SK-N-SH (cell line): ENCODE measurements around the gene COL26A1. TPM values are rescaled to one million over a fixed set of nuclear protein-coding genes. Genes with fewer than 3 reads are reported as not detected.

ENCODE experiments used
- CTCF ChIA-PET: fragments of 300-600, 350-600 bp; formaldehyde crosslinking; extraction: SDS; loops from one replicate; lab custom pipeline; 2021; lab: Yijun Ruan, JAX
- POLR2A ChIA-PET: fragments of 350-600 bp; sonication (Branson Sonifier 250); formaldehyde crosslinking; extraction: SDS; loops from one replicate; lab custom pipeline; 2020; ENCODE audit warnings: antibody characterized with exemption, inconsistent platforms; lab: Yijun Ruan, JAX
- DNase-seq: peaks from one replicate; pipeline ENCODE4 v3.0.0; 2012
- H2AFZ ChIP-seq: fragments of 200-600 bp; sonication (generic); 2 replicates; pipeline ENCODE4 v1.8.1; 2016; ENCODE audit warnings: antibody characterized with exemption, mild to moderate bottlenecking, low read depth
- H3F3A ChIP-seq: fragments of 200-600 bp; sonication (generic); replicated peaks from 2 replicates; pipeline ENCODE3; 2016; ENCODE audit warnings: antibody characterized with exemption, mild to moderate bottlenecking; ENCODE audit not compliant: insufficient read depth
- H3K27ac ChIP-seq, 2 experiments: fragments of 200-500 bp in 1 of 2; fragments of 200-600 bp in 1 of 2; sonication (Bioruptor generic) in 1 of 2; sonication (generic), shearing (Covaris generic) in 1 of 2; 2 replicates each; pipeline versions ENCODE4 v1.5.1 to v1.6.1; 2014 to 2016; ENCODE audit warnings: low read depth in 2 of 2, inconsistent platforms in 1 of 2, low read length in 1 of 2, mild to moderate bottlenecking in 1 of 2, mixed read lengths in 1 of 2
- H3K27me3 ChIP-seq: fragments of 200-600 bp; sonication (generic), shearing (Covaris generic); 2 replicates; pipeline ENCODE4 v1.6.1; 2016; ENCODE audit warnings: mixed run types; ENCODE audit not compliant: insufficient read depth
- H3K36me3 ChIP-seq, 2 experiments: fragments of 200-500 bp in 1 of 2; fragments of 200-600 bp in 1 of 2; sonication (Bioruptor generic) in 1 of 2; sonication (generic) in 1 of 2; replicated peaks in 1 of 2; 2 replicates each; pipeline versions ENCODE3 to v1.5.1; 2014 to 2016; ENCODE audit warnings: low read length in 1 of 2, mild to moderate bottlenecking in 1 of 2; ENCODE audit not compliant: insufficient read depth in 2 of 2, control insufficient read depth in 1 of 2
- H3K4me1 ChIP-seq, 2 experiments: fragments of 200-500 bp in 1 of 2; fragments of 200-600 bp in 1 of 2; sonication (Bioruptor generic) in 1 of 2; sonication (generic), shearing (Covaris generic) in 1 of 2; 2 replicates each; pipeline versions ENCODE4 v1.5.1 to v1.6.1; 2014 to 2016; ENCODE audit warnings: low read depth in 1 of 2, low read length in 1 of 2, mixed run types in 1 of 2; ENCODE audit not compliant: insufficient read depth in 2 of 2, control insufficient read depth in 1 of 2
- H3K4me2 ChIP-seq: fragments of 200-600 bp; sonication (generic), shearing (Covaris generic); 2 replicates; pipeline ENCODE4 v1.6.1; 2017; ENCODE audit warnings: mixed run types
- H3K4me3 ChIP-seq, 2 experiments: fragments of 200-500 bp in 1 of 2; fragments of 200-600 bp in 1 of 2; sonication (Bioruptor generic) in 1 of 2; sonication (generic), shearing (Covaris generic) in 1 of 2; 2 replicates each; pipeline versions ENCODE4 v1.5.1 to v1.8.1; 2014 to 2016; ENCODE audit warnings: low read depth in 2 of 2, inconsistent platforms in 1 of 2, low read length in 1 of 2, mild to moderate bottlenecking in 1 of 2, mixed read lengths in 1 of 2, moderate library complexity in 1 of 2
- H3K79me2 ChIP-seq: fragments of 200-600 bp; sonication (generic); 2 replicates; pipeline ENCODE4 v1.8.1; 2017; ENCODE audit warnings: mild to moderate bottlenecking; ENCODE audit not compliant: insufficient read depth
- H3K9ac ChIP-seq: fragments of 200-600 bp; sonication (generic); 2 replicates; pipeline ENCODE4 v1.6.1; 2017; ENCODE audit warnings: mixed run types
- H3K9me2 ChIP-seq: fragments of 200-600 bp; sonication (generic); 2 replicates; pipeline ENCODE4 v1.6.1; 2017; ENCODE audit warnings: mixed run types
- H3K9me3 ChIP-seq: fragments of 200-600 bp; sonication (generic); 2 replicates; pipeline ENCODE4 v1.6.1; 2017; ENCODE audit warnings: mixed run types, mild to moderate bottlenecking, moderate library complexity
- H4K20me1 ChIP-seq: fragments of 200-600 bp; sonication (generic); 2 replicates; pipeline ENCODE4 v1.6.1; 2017; ENCODE audit warnings: mild to moderate bottlenecking, mixed run types; ENCODE audit not compliant: insufficient read depth
- CHD2 ChIP-seq: fragments of 150-350 bp; IDR thresholded peaks from 2 replicates; pipeline ENCODE4 v1.6.1; 2018; ENCODE audit warnings: low read length; ENCODE audit not compliant: partially characterized antibody
- EP300 ChIP-seq, 2 experiments: IDR thresholded peaks; 2 replicates each; pipeline versions ENCODE4 v1.4.0 to v1.6.1; 2012; ENCODE audit warnings: borderline replicate concordance in 1 of 2, low read depth in 1 of 2, low read length in 1 of 2
- FOSL2 ChIP-seq: IDR thresholded peaks from 2 replicates; pipeline ENCODE4 v1.4.0; 2012; ENCODE audit warnings: low read depth, mild to moderate bottlenecking, moderate library complexity, borderline replicate concordance
- FOXJ3 ChIP-seq: sonication (generic); formaldehyde crosslinking; IDR thresholded peaks from 2 replicates; pipeline ENCODE4 v1.5.1; 2020; ENCODE audit warnings: mild to moderate bottlenecking, missing genetic modification reagents
- FOXM1 ChIP-seq: IDR thresholded peaks from 2 replicates; pipeline ENCODE4 v1.4.0; 2012; ENCODE audit warnings: low read depth, mild to moderate bottlenecking
- PBX3 ChIP-seq: IDR thresholded peaks from 2 replicates; pipeline ENCODE4; 2012
- POLR2AphosphoS5 ChIP-seq: IDR thresholded peaks from 2 replicates; pipeline ENCODE4 v1.6.1; 2012; ENCODE audit warnings: low read depth, low read length
- RAD21 ChIP-seq: IDR thresholded peaks from 2 replicates; pipeline ENCODE4 v1.6.1; 2012; ENCODE audit warnings: mild to moderate bottlenecking, low read length
- RCOR1 ChIP-seq: fragments of 150-350 bp; IDR thresholded peaks from 2 replicates; pipeline ENCODE4 v1.6.1; 2017; ENCODE audit warnings: antibody characterized with exemption, low read length
- RFX5 ChIP-seq: IDR thresholded peaks from 2 replicates; pipeline ENCODE4 v1.6.1; 2012; ENCODE audit warnings: mild to moderate bottlenecking, improper control_type of control experiment, low read length
- RXRA ChIP-seq: IDR thresholded peaks from 2 replicates; pipeline ENCODE4 v1.4.0; 2012; ENCODE audit warnings: low read depth, mild to moderate bottlenecking, borderline replicate concordance
- SIN3A ChIP-seq: IDR thresholded peaks from 2 replicates; pipeline ENCODE4 v1.6.1; 2012; ENCODE audit warnings: low read depth, mild to moderate bottlenecking, low read length, moderate library complexity, borderline replicate concordance
- SMC3 ChIP-seq: IDR thresholded peaks from 2 replicates; pipeline ENCODE4 v1.6.1; 2012; ENCODE audit warnings: low read depth, low read length, improper control_type of control experiment
- TCF12 ChIP-seq: IDR thresholded peaks from 2 replicates; pipeline ENCODE4 v1.4.0; 2012
- WGBS: methylation state at CpG from one replicate; pipeline ENCODE4 v1.1.6; 2017; ENCODE audit warnings: low lambda C conversion rate; 5-methylcytosine and 5-hydroxymethylcytosine counted together
- polyA plus RNA-seq, 3 experiments: library from polyadenylated mRNA; depleted of rRNA; stranded (reverse); fragments of >200 nt; gene quantifications; 2 replicates each; pipeline ENCODE4 v1.2.3, GENCODE V29; 2012
- TF ChIP-seq, protein P1 (sequence below): fragments of 200-600 bp; sonication (generic); IDR thresholded peaks from 2 replicates; pipeline ENCODE4 v1.6.1; 2017; ENCODE audit warnings: antibody characterized with exemption, mild to moderate bottlenecking, moderate library complexity
- TF ChIP-seq, protein P2 (sequence below): IDR thresholded peaks from 2 replicates; pipeline ENCODE4 v1.4.0; 2012; ENCODE audit warnings: low read depth
- TF ChIP-seq, protein P3 (sequence below): IDR thresholded peaks from 2 replicates; pipeline ENCODE4 v1.6.1; 2012; ENCODE audit warnings: mild to moderate bottlenecking, low read depth, low read length, moderate library complexity

Gene COL26A1
- polyA plus RNA-seq, 1 of the 3 experiments (the other 2 are of a cell fraction): 0.05 TPM

GRCh38 chr7:101538596-101539459 is 176.2 kb downstream of the COL26A1 start:
- ChIA-PET CTCF (interaction anchor here (0.6 to 6.8 kb wide), 37 partner anchors 9 to 733 kb away, joined by 3 to 56 read pairs (median 4); partner anchors contain the start of gene IFT22), POLR2A (no interaction called here)
- no peaks in the 10 kb centered on the region for H3K9me3 ChIP-seq
- no peaks in the 10 kb centered on the region for H4K20me1 ChIP-seq
- H3K27ac ChIP-seq: no peak overlapping the region
- H3K9me2 ChIP-seq: no peaks in the 10 kb centered on the region
- H3K4me3 ChIP-seq: no peak overlapping the region; a peak in 1 of 4 replicates
- H3K4me1 ChIP-seq: peaks cover 0 to 18% of the 10 kb centered on the region in 2 experiments; a peak in 1 of 4 replicates
- no peaks in the 10 kb centered on the region for H3K27me3 ChIP-seq
- peak; percentile 95 for DNase-seq
- no peaks in the 10 kb centered on the region for H3F3A ChIP-seq
- no peak for TF ChIP-seq EP300 (IDR thresholded peaks at IDR 0.05; ENCODE audit: borderline replicate concordance in 1 of 2, low read depth in 1 of 2, low read length in 1 of 2)
- TF ChIP-seq, protein P1, sequence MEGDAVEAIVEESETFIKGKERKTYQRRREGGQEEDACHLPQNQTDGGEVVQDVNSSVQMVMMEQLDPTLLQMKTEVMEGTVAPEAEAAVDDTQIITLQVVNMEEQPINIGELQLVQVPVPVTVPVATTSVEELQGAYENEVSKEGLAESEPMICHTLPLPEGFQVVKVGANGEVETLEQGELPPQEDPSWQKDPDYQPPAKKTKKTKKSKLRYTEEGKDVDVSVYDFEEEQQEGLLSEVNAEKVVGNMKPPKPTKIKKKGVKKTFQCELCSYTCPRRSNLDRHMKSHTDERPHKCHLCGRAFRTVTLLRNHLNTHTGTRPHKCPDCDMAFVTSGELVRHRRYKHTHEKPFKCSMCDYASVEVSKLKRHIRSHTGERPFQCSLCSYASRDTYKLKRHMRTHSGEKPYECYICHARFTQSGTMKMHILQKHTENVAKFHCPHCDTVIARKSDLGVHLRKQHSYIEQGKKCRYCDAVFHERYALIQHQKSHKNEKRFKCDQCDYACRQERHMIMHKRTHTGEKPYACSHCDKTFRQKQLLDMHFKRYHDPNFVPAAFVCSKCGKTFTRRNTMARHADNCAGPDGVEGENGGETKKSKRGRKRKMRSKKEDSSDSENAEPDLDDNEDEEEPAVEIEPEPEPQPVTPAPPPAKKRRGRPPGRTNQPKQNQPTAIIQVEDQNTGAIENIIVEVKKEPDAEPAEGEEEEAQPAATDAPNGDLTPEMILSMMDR: peak; percentile 99
- TF ChIP-seq RCOR1: no peak
- peak; percentile 71 for TF ChIP-seq RAD21
- TF ChIP-seq RXRA: no peak
- TF ChIP-seq FOSL2: no peak
- TF ChIP-seq FOXJ3: no peak
- no peak for TF ChIP-seq PBX3
- TF ChIP-seq TCF12: no peak
- no peak for TF ChIP-seq POLR2AphosphoS5
- peak; percentile 54 for TF ChIP-seq SMC3
- WGBS: 32% methylated on average over 14 of the region's 15 CpGs
- H3K79me2 ChIP-seq: no peaks in the 10 kb centered on the region
- no peak overlapping the region for H3K9ac ChIP-seq
- no peaks in the 10 kb centered on the region for H3K36me3 ChIP-seq
- H2AFZ ChIP-seq: 0 out of 2 replicates have a peak overlapping the region, but pooled peaks have one; percentile 53
- no peak overlapping the region for H3K4me2 ChIP-seq

DNA sequence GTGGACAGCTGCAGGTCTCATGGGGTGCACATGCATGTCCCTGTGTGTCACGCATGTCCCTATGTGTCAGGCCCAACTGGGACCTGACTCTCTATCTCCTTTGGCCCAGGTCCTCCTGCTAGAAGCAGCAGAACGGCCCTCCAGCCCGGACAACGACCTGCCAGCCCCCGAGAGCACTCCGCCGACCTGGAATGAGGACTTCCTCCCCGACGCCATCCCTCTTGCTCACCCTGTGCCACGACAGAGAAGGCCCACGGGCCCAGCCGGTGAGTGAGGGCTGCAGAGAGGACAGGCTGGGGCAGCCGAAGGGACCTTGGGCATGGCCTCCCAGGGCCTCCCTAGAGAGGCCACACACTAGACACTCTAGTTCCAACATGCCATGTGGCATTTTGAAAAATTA is 177.1 kb downstream of the COL26A1 start:
- POLR2A ChIA-PET: no interaction called here
- Histone ChIP-seq H3K9ac (no peak overlapping the region), H3K4me2 (no peak overlapping the region), H3K4me3 (no peak overlapping the region), H3K9me2 (no peaks in the 10 kb centered on the region), H3K27me3 (no peaks in the 10 kb centered on the region), H3K9me3 (no peaks in the 10 kb centered on the region), H3K27ac (no peak overlapping the region), H4K20me1 (no peaks in the 10 kb centered on the region), H3K4me1 (peaks cover 0 to 18% of the 10 kb centered on the region in 2 experiments; a peak in 1 of 4 replicates), H3K79me2 (no peaks in the 10 kb centered on the region), H3K36me3 (no peaks in the 10 kb centered on the region), H2AFZ (no peak overlapping the region), H3F3A (no peaks in the 10 kb centered on the region)
- CTCF ChIA-PET: interaction anchor here (0.9 to 6.8 kb wide), 11 partner anchors 10 to 847 kb away, joined by 3 to 56 read pairs (median 3); no protein-coding TSS in a partner anchor
- DNase-seq: no peak
- 78% methylated on average over 11 of the region's 13 CpGs for WGBS
- TF ChIP-seq, protein P2, sequence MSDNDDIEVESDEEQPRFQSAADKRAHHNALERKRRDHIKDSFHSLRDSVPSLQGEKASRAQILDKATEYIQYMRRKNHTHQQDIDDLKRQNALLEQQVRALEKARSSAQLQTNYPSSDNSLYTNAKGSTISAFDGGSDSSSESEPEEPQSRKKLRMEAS: no peak
- TF ChIP-seq RFX5 (no peak), RCOR1 (no peak), FOSL2 (no peak), CHD2 (no peak), FOXM1 (no peak), RAD21 (no peak), SIN3A (no peak), RXRA (no peak)
- TF ChIP-seq, protein P3, sequence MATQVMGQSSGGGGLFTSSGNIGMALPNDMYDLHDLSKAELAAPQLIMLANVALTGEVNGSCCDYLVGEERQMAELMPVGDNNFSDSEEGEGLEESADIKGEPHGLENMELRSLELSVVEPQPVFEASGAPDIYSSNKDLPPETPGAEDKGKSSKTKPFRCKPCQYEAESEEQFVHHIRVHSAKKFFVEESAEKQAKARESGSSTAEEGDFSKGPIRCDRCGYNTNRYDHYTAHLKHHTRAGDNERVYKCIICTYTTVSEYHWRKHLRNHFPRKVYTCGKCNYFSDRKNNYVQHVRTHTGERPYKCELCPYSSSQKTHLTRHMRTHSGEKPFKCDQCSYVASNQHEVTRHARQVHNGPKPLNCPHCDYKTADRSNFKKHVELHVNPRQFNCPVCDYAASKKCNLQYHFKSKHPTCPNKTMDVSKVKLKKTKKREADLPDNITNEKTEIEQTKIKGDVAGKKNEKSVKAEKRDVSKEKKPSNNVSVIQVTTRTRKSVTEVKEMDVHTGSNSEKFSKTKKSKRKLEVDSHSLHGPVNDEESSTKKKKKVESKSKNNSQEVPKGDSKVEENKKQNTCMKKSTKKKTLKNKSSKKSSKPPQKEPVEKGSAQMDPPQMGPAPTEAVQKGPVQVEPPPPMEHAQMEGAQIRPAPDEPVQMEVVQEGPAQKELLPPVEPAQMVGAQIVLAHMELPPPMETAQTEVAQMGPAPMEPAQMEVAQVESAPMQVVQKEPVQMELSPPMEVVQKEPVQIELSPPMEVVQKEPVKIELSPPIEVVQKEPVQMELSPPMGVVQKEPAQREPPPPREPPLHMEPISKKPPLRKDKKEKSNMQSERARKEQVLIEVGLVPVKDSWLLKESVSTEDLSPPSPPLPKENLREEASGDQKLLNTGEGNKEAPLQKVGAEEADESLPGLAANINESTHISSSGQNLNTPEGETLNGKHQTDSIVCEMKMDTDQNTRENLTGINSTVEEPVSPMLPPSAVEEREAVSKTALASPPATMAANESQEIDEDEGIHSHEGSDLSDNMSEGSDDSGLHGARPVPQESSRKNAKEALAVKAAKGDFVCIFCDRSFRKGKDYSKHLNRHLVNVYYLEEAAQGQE: no peak
